WTC11 (cell line): Measurements from ENCODE around the gene WDFY3. TPM values are rescaled to one million over a fixed set of nuclear protein-coding genes. Genes with fewer than 3 reads are reported as not detected.

ENCODE experiments used
- ATAC-seq: fragments of 200-7000 bp; cut with Tn5 transposase; 2 replicates; pipeline ENCODE4 v1.10.0; 2021; ENCODE audit warnings: mild to moderate bottlenecking, moderate library complexity
- CTCF ChIA-PET: fragments of 300-600 bp; sonication (Branson Sonifier 250); formaldehyde crosslinking; loops from one replicate; lab custom pipeline; 2021; ENCODE audit warnings: antibody characterized with exemption; lab: Charles Lee
- POLR2A ChIA-PET: fragments of 350-600 bp; sonication (Branson Sonifier 250); formaldehyde crosslinking; loops from one replicate; lab custom pipeline; 2021; ENCODE audit warnings: antibody characterized with exemption; lab: Charles Lee
- DNase-seq: peaks from one replicate; pipeline ENCODE4 v3.0.0; 2021; ENCODE audit warnings: low spot score
- H3K27ac Mint-ChIP-seq: 2 replicates; pipeline ENCODE4 v1.8.0; 2021; ENCODE audit warnings: mixed read lengths
- H3K27me3 Mint-ChIP-seq: 2 replicates; pipeline ENCODE4 v1.8.0; 2021; ENCODE audit warnings: low read depth, mild to moderate bottlenecking, moderate library complexity, mixed read lengths
- H3K36me3 Mint-ChIP-seq: 2 replicates; pipeline ENCODE4 v1.8.0; 2021; ENCODE audit warnings: mixed read lengths
- H3K4me1 Mint-ChIP-seq: 2 replicates; pipeline ENCODE4 v1.8.0; 2022; ENCODE audit warnings: mixed read lengths
- H3K4me3 Mint-ChIP-seq: 2 replicates; pipeline ENCODE4 v1.8.0; 2021; ENCODE audit warnings: mild to moderate bottlenecking, moderate library complexity, mixed read lengths
- H3K9me3 Mint-ChIP-seq: 2 replicates; pipeline ENCODE4 v1.8.0; 2021; ENCODE audit warnings: mixed read lengths
- ARID4B ChIP-seq: sonication (generic); formaldehyde crosslinking; IDR thresholded peaks from 2 replicates; pipeline ENCODE4 v1.8.0; 2023; ENCODE audit warnings: missing genetic modification reagents, mild to moderate bottlenecking, borderline replicate concordance
- ATF2 ChIP-seq: sonication (generic); formaldehyde crosslinking; IDR thresholded peaks from 2 replicates; pipeline ENCODE4 v1.8.1; 2022; ENCODE audit warnings: low read depth, missing genetic modification reagents, borderline replicate concordance
- CREM ChIP-seq: sonication (generic); formaldehyde crosslinking; IDR thresholded peaks from 2 replicates; pipeline ENCODE4 v1.8.1; 2022; ENCODE audit warnings: mild to moderate bottlenecking, missing genetic modification reagents, moderate library complexity
- ELF4 ChIP-seq: sonication (generic); formaldehyde crosslinking; IDR thresholded peaks from 2 replicates; pipeline ENCODE4 v1.8.1; 2022; ENCODE audit warnings: low read depth, mild to moderate bottlenecking, moderate library complexity, missing genetic modification reagents
- ESRRA ChIP-seq: sonication (generic); formaldehyde crosslinking; IDR thresholded peaks from 2 replicates; pipeline ENCODE4 v1.8.1; 2022; ENCODE audit warnings: mild to moderate bottlenecking, missing genetic modification reagents, borderline replicate concordance
- ETV6 ChIP-seq: sonication (generic); formaldehyde crosslinking; IDR thresholded peaks from 2 replicates; pipeline ENCODE4 v1.8.1; 2022; ENCODE audit warnings: mild to moderate bottlenecking, missing genetic modification reagents
- FOXK1 ChIP-seq: sonication (generic); formaldehyde crosslinking; IDR thresholded peaks from 2 replicates; pipeline ENCODE4 v1.8.0; 2022; ENCODE audit warnings: mild to moderate bottlenecking, moderate library complexity, missing genetic modification reagents
- MAX ChIP-seq: sonication (generic); formaldehyde crosslinking; IDR thresholded peaks from 2 replicates; pipeline ENCODE4 v1.8.0; 2022; ENCODE audit warnings: mild to moderate bottlenecking, missing genetic modification reagents
- OVOL2 ChIP-seq: fragments of 250-450 bp; sonication (Bioruptor Pico); IDR thresholded peaks from 2 replicates; pipeline ENCODE4 v1.9.0; 2021; ENCODE audit warnings: mild to moderate bottlenecking, borderline replicate concordance
- PREB ChIP-seq: sonication (generic); formaldehyde crosslinking; IDR thresholded peaks from 2 replicates; pipeline ENCODE4 v1.8.1; 2022; ENCODE audit warnings: mild to moderate bottlenecking, missing genetic modification reagents, moderate library complexity, borderline replicate concordance
- RORB ChIP-seq: fragments of 250-450 bp; sonication (Bioruptor Pico); IDR thresholded peaks from 2 replicates; pipeline ENCODE4 v1.9.0; 2021; ENCODE audit warnings: mild to moderate bottlenecking
- STAT6 ChIP-seq: sonication (generic); formaldehyde crosslinking; conservative IDR thresholded peaks from 2 replicates; pipeline ENCODE4 v1.8.1; 2023; ENCODE audit warnings: mild to moderate bottlenecking, low read depth, missing genetic modification reagents, moderate library complexity
- TEAD1 ChIP-seq: sonication (generic); formaldehyde crosslinking; IDR thresholded peaks from 2 replicates; pipeline ENCODE4 v1.8.0; 2022; ENCODE audit warnings: mild to moderate bottlenecking, missing genetic modification reagents
- ZNF281 ChIP-seq: sonication (generic); formaldehyde crosslinking; IDR thresholded peaks from 2 replicates; pipeline ENCODE4 v1.8.0; 2023; ENCODE audit warnings: mild to moderate bottlenecking, missing genetic modification reagents
- total RNA-seq: library from RNA; stranded (reverse); gene quantifications from 3 replicates; pipeline ENCODE4 v1.2.3, GENCODE V29; 2021
- TF ChIP-seq, protein P1 (sequence below): sonication (generic); formaldehyde crosslinking; IDR thresholded peaks from 2 replicates; pipeline ENCODE4 v1.8.1; 2022; ENCODE audit warnings: mild to moderate bottlenecking, moderate library complexity, missing genetic modification reagents
- TF ChIP-seq, protein P2 (sequence below): sonication (generic); formaldehyde crosslinking; IDR thresholded peaks from 2 replicates; pipeline ENCODE4 v1.8.0; 2022; ENCODE audit warnings: mild to moderate bottlenecking, missing genetic modification reagents
- TF ChIP-seq, protein P3 (sequence below): fragments of 250-450 bp; sonication (Bioruptor Pico); IDR thresholded peaks from 2 replicates; pipeline ENCODE4 v1.9.0; 2021; ENCODE audit warnings: moderate library complexity, mild to moderate bottlenecking, inconsistent platforms, borderline replicate concordance

Gene WDFY3
- total RNA-seq, 1 experiment from 2014 or later: 77.2 TPM

- no peak for DNase-seq
- POLR2A ChIA-PET: interaction anchor here (0.7 kb wide), 1 partner anchor 42 kb away, joined by 3 read pairs; no protein-coding TSS in a partner anchor
- no peak overlapping the region for H3K27ac Mint-ChIP-seq
- TF ChIP-seq ATF2 (CRISPR knock-in tag): no peak
- TF ChIP-seq ARID4B (CRISPR knock-in tag): no peak
- TF ChIP-seq ZNF281 (CRISPR knock-in tag): no peak
- TF ChIP-seq STAT6 (CRISPR knock-in tag): no peak
- TF ChIP-seq TEAD1 (CRISPR knock-in tag): no peak
- TF ChIP-seq FOXK1 (CRISPR knock-in tag): no peak
- no peak for TF ChIP-seq ESRRA (CRISPR knock-in tag)
- no peak for TF ChIP-seq CREM (CRISPR knock-in tag)
- TF ChIP-seq OVOL2: no peak
- no peak for TF ChIP-seq ELF4
- no peak for TF ChIP-seq ETV6 (CRISPR knock-in tag)
- TF ChIP-seq, protein P1, sequence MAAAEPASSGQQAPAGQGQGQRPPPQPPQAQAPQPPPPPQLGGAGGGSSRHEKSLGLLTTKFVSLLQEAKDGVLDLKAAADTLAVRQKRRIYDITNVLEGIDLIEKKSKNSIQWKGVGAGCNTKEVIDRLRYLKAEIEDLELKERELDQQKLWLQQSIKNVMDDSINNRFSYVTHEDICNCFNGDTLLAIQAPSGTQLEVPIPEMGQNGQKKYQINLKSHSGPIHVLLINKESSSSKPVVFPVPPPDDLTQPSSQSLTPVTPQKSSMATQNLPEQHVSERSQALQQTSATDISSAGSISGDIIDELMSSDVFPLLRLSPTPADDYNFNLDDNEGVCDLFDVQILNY: no peak
- TF ChIP-seq RORB (CRISPR knock-in tag): no peak
- TF ChIP-seq, protein P2, sequence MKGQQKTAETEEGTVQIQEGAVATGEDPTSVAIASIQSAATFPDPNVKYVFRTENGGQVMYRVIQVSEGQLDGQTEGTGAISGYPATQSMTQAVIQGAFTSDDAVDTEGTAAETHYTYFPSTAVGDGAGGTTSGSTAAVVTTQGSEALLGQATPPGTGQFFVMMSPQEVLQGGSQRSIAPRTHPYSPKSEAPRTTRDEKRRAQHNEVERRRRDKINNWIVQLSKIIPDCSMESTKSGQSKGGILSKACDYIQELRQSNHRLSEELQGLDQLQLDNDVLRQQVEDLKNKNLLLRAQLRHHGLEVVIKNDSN (CRISPR knock-in tag): no peak
- TF ChIP-seq, protein P3, sequence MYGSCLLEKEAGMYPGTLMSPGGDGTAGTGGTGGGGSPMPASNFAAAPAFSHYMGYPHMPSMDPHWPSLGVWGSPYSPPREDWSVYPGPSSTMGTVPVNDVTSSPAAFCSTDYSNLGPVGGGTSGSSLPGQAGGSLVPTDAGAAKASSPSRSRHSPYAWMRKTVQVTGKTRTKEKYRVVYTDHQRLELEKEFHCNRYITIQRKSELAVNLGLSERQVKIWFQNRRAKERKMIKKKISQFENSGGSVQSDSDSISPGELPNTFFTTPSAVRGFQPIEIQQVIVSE (CRISPR knock-in tag): no peak
- TF ChIP-seq PREB: no peak
- no peak for TF ChIP-seq MAX (CRISPR knock-in tag)
- TF ChIP-seq, all 79 proteins: peak for 0
- no peaks in the 10 kb centered on the region; the same call in 1 of the 2 replicates for H3K9me3 Mint-ChIP-seq
- no peaks in the 10 kb centered on the region for H3K36me3 Mint-ChIP-seq
- H3K4me1 Mint-ChIP-seq: peaks cover 55% of the 10 kb centered on the region
- ATAC-seq: no peak
- CTCF ChIA-PET: no interaction called here
- no peak overlapping the region for H3K4me3 Mint-ChIP-seq
- H3K27me3 Mint-ChIP-seq: no peaks in the 10 kb centered on the region
Measured at GRCh38 chr4:84952776-84953175, 13.7 kb downstream of the WDFY3 start.
